LoVo (cell line): ENCODE measurements around the gene PSG2.
"Not testable (repeated sequence)": the region's sequence is repeated elsewhere in the genome, so short reads cannot be mapped to it uniquely, and the experiment has no call there.

Experiments used
- DNase-seq: peaks from one replicate; pipeline ENCODE4 v3.0.0-alpha.2; 2016; ENCODE audit warnings: low spot score

Gene PSG2

GRCh38 chr19:43082601-43083000, at the start of gene PSG2:
TSS of gene PSG2 (minus strand) at chr19:43082701. CDS start at chr19:43082569, 132 bp downstream.
- DNase-seq, result not testable (repeated sequence)

DNA sequence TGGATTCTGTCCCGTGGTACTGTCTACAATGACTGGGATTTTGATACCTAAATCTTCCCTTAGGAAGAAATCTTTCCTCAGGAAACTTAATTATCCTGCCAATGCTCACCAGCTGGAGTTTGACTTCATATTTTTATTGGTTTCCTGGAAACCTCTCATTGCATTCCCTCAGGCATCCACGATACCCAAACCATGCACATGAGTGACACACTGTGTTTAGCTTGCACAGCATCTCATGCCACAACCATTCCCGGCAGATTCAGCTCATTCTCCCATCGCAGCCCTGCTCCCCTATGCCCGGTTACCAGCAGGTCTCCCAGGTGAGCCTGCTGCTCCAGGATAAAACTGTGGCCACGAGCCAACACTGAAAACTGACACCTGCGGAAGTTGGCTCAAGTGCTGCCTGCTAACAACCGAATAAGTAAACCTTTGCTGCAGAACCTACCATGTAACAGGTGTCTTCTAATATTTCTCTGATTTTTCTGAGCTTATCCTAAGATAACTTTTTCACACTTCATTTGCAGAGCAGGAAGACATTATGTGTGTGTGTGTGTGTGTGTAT, 48.9 kb upstream of the PSG2 start:
- DNase-seq, result peak; percentile 6

DNA sequence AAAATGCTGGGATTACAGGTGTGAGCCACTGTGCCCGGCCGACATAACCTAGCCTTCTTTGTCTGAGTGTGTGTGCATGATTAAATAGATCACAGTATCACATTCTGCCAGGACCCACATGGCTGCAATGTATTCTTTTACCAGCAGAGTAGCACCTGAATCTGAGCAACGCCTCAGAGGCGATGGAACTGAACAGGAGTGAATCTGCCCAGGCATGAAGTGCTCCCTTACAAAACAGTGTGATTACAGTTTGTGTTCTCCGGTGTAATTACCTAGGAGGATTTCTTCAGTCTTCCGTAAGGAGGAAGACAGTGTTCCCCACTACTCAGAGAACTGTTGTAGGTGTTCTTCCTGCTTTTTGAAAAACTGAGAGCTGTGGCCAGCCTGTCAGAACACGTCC, 46.7 kb upstream of the PSG2 start:
- DNase-seq, result not testable (repeated sequence)

GRCh38 chr19:43127336-43127735, 44.8 kb upstream of the PSG2 start:
- not testable (repeated sequence) for DNase-seq

DNA sequence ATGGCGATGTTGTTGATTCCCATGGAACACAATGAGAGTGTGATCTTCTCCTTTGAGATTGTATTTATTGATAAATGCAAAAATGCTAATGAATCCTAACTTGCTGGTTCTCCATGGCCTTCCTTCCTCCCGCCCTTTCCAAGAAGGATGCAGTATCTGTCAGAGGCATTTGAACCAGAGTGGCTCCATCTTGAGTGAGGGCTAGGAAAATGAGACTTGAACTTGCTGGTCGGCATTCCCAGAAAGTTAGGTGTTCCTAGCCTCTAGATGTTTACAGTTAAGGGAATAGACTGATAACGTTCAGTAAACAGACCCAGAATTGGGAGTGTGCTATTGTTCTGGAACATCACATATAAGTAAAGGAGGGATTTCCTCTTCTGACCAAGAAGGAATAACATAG, 44.2 kb upstream of the PSG2 start:
- DNase-seq, result no peak

GRCh38 chr19:43124360-43124759, 41.9 kb upstream of the PSG2 start:
- no peak for DNase-seq

DNA sequence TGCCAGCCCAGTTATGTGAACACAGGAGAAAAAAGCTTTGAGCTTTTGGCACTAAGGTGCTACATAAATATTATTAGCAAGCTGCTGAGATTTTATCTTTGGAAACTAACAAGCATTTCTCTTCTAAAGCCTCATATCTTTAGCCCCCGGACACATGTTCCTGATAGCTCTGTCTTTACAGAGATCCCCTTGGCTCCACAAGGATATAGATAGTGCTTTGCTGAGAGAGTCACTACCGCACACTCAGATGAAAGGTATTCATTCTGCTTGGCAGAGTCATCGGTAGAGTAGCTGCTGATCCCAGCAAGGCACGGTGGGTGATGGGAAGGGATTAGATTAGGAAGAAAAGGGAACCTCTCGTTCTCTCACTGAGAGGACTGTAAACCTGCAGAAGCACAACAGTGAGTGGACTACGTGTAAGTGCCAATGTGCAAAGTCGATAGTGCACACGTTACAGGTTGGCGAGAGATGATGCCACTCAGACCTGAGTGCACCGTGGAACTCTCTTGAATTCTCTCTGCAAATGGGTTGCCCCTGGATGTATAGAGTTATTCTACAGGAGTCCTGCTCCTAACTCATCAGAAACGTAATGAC, 38.0 kb upstream of the PSG2 start:
- peak; percentile 16 for DNase-seq

- DNase-seq, result not testable (repeated sequence)
Observed at GRCh38 chr19:43119526-43119925, 37.0 kb upstream of the PSG2 start.

GRCh38 chr19:43116421-43116820, 33.9 kb upstream of the PSG2 start:
- DNase-seq, result not testable (repeated sequence)

- DNase-seq, result not testable (repeated sequence)
Observed at GRCh38 chr19:43115548-43115947, 33.0 kb upstream of the PSG2 start.

- not testable (repeated sequence) for DNase-seq
Observed at GRCh38 chr19:43115064-43115463, 32.6 kb upstream of the PSG2 start.

DNA sequence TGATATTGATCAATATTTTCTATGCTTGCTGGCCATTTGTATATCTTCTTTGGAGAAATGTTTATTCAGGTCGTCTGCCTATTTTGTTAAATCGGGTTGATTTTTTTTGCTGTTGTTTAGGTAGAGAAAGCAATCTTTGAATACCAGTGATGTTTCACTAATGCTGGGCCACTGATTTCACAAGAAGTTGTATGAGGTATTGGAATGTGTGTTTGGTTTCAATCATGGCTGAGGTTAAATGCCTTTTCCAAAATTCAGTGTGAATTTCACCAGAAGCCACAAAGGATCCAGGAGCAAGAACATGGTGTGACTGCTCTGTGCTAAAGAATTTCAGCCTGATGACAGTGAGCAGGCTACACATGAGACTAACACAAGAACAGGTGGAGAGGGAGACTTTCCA, 32.1 kb upstream of the PSG2 start:
- DNase-seq, result not testable (repeated sequence)

GRCh38 chr19:43107401-43107800, 24.9 kb upstream of the PSG2 start:
- DNase-seq, result not testable (repeated sequence)

- DNase-seq, result no peak
Observed at GRCh38 chr19:43105496-43105895, 23.0 kb upstream of the PSG2 start.

DNA sequence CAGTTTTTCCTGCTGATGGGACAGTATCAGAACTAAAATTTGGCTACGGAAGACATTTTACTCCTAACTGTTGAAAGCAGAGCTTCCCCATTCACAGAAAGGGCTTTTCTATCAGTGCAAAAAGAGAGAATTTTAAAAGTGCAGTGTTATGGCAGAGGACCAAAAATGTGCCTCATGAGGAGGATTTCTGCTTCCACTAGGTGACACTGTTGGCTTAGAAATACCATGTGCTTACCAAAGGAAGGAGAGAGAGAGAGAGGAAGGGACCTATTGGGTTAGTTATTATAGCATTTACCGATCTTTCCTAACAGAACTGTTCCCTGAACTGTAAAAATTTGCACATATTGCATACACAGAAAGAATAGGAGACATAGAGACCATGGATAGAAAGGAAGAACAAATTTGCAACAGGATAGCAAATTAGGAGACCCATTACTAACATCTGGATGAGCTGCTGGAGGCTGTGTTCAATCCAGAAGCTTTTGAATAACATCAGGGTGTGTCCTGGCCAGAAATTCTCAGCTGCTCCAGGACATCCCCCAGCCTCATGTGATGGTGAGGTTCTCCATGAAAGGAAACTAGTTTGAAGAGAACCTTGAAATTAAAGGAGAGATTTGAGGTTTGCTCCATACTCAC, 21.8 kb upstream of the PSG2 start:
- peak; percentile 26 for DNase-seq

DNA sequence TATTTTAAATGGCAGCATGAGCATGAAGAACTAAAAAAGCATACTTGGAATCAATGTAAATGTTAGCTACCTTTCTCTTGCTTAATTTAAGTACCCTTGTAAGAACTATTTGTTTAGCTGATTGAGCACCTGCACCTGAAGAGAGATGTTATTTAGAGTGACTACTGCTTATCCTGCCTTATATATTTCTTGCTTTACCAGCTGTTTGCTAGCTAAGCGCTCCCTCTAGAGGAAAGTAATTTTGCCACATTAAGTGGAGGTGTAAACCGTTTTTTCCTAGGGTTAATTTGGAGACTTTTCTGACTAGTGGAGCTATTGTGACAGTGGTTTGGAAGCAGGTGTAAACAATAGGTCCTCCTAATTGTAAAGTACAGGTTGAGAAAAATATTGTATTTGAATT, 19.4 kb upstream of the PSG2 start:
- no peak for DNase-seq

- DNase-seq, result not testable (repeated sequence)
Observed at GRCh38 chr19:43098416-43098815, 15.9 kb upstream of the PSG2 start.

DNA sequence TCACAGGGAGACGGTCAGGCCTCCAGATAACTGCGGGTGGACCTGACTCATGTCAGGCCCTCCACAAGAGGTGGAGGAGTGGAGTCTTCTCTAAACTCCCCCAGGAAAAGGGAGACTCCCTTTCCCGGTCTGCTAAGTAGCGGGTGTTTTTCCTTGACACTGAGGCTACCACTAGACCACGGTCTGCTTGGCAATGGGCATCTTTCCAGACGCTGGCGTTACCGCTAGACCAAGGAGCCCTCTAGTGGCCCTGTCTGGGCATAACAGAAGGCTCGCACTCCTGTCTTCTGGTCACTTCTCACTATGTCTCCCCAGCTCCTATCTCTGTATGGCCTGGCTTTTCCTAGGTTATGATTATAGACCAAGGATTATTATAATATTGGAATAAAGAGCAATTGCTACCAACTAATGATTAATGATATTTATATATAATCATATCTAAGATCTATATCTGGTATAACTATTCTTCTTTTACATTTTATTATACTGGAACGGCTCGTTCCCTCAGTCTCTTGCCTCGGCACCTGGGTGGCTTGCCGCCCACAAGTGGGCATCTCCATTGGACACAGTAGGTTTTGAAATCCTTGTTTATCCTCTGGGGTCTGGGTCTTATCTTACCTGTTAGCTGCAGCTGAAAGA, 5.3 kb upstream of the PSG2 start:
- peak; percentile 51 for DNase-seq

DNA sequence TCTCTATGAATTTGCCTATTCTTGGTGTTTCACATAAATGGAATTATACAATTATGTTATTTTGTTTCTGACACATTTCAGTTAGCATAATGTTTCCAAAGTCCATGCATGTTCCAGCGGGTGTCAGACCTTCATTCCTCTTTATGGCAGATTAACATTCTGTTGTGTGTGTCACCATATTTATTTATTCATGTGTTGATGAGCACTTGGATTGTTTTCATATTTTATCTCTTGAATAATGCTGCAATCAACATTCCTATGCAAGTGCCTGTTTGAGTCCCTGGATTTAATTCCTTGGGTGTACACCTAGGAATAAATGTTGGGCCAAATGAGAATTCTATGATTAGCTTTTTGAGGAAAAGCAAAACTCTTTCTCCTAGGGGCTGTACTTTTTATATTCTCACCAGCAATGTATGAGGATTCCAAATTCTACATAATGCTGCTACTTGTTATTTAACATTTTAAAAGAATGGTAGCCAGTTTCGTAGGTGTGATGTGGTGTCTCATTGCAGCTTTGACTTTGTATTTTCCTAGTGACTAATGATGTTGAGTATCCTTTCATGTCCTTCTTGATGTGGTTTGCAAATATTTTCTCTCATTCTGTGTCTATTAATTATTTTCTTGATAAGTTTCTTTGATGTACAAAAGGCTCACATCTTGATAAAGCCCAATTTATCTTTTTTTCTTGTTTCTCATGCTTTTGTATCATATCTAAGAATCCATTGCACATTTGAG, 3.5 kb upstream of the PSG2 start:
- not testable (repeated sequence) for DNase-seq

GRCh38 chr19:43084196-43084832, 1.8 kb upstream of the PSG2 start:
- DNase-seq, result not testable (repeated sequence)

DNA sequence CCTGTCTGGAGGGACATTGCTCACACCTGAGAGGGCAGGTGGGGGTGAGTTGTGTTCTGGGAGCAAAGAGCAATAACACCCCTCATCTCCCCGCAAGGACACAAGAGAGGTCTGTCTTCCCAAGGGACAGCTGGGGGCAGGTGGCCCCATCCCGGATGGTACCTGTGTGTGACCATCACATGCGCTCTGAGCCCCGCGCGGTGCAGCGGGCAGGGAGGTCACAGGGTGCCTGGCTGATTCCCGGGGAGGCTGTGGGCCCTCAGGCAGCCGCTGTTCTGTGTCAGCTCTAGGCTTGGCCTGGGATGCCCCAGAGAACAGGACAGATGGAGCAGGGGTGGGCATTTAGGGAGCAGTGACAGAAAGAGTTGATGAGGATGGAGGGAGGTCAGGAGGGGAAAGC, 1.2 kb upstream of the PSG2 start:
- DNase-seq, result not testable (repeated sequence)

DNA sequence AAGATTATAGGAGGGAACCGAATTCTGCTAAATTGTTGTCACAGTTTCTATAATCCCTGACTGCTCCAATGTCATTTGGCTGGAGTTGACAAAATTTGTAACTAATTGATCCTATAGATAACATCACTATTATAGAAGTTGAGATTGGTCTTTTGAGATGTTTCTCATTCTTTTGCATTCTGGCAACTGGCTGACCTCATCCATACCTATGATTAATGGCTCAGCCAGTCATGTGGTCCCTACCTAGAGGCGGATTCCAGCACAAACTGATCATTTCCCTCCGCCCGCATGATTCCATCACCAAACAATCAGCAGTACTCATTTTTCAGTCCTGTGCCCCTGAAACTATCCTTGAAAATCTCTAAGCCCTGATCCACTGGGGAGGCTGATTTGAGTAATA, 4.2 kb downstream of the PSG2 start:
- DNase-seq, result no peak
